Smooth muscle cell (in vitro differentiated cells): ENCODE data around the gene ACOT12. TPM values are rescaled to one million over a fixed set of nuclear protein-coding genes. Genes with fewer than 3 reads are reported as not detected.

Experiments used
- DNase-seq: peaks from one replicate; lab custom pipeline; 2025; ENCODE audit not compliant: unreplicated experiment; lab: John Stamatoyannopoulos, UW
- H2AFZ ChIP-seq: fragments of 200-600 bp; sonication (generic); 2 replicates; pipeline ENCODE4 v1.6.0; 2016; ENCODE audit warnings: antibody characterized with exemption, low read depth, mild to moderate bottlenecking
- H3F3A ChIP-seq: fragments of 200-600 bp; sonication (generic); 2 replicates; pipeline ENCODE4 v1.6.0; 2017; ENCODE audit warnings: antibody characterized with exemption, low read depth
- H3K27ac ChIP-seq: fragments of 200-600 bp; sonication (generic); 2 replicates; pipeline ENCODE4 v1.5.1; 2016; ENCODE audit warnings: low read depth, mild to moderate bottlenecking
- H3K27me3 ChIP-seq: fragments of 200-600 bp; sonication (generic); 2 replicates; pipeline ENCODE4 v1.6.1; 2016; ENCODE audit warnings: low read depth, mild to moderate bottlenecking
- H3K36me3 ChIP-seq: fragments of 200-600 bp; sonication (generic); 2 replicates; pipeline ENCODE4 v1.5.1; 2016; ENCODE audit warnings: low read depth
- H3K4me1 ChIP-seq: fragments of 200-600 bp; sonication (generic); 2 replicates; pipeline ENCODE4 v1.5.1; 2016; ENCODE audit warnings: low read depth
- H3K4me2 ChIP-seq: fragments of 200-600 bp; sonication (generic); 2 replicates; pipeline ENCODE4 v1.6.0; 2016; ENCODE audit warnings: mild to moderate bottlenecking
- H3K4me3 ChIP-seq: fragments of 200-600 bp; sonication (generic); 2 replicates; pipeline ENCODE4 v1.5.1; 2016; ENCODE audit warnings: mild to moderate bottlenecking
- H3K79me2 ChIP-seq: fragments of 200-600 bp; sonication (generic); 2 replicates; pipeline ENCODE4 v1.6.0; 2016; ENCODE audit warnings: low read depth, mild to moderate bottlenecking
- H3K9ac ChIP-seq: fragments of 200-600 bp; sonication (generic); 2 replicates; pipeline ENCODE4 v1.6.0; 2016; ENCODE audit warnings: low read depth
- H3K9me3 ChIP-seq: fragments of 200-600 bp; sonication (generic); replicated peaks from 2 replicates; pipeline ENCODE4 v1.5.1; 2016; ENCODE audit warnings: low read depth
- H4K20me1 ChIP-seq: fragments of 200-600 bp; sonication (generic); 2 replicates; pipeline ENCODE4 v1.6.0; 2016; ENCODE audit warnings: low read depth
- CTCF ChIP-seq: fragments of 200-600 bp; sonication (generic); IDR thresholded peaks from 2 replicates; pipeline ENCODE4 v1.5.1; 2017; ENCODE audit warnings: borderline replicate concordance, mild to moderate bottlenecking, antibody characterized with exemption; ENCODE audit not compliant: insufficient read depth, poor library complexity, severe bottlenecking
- WGBS: methylation state at CpG from one replicate; pipeline ENCODE4 v1.1.7; 2016; ENCODE audit warnings: low lambda C conversion rate; 5-methylcytosine and 5-hydroxymethylcytosine counted together
- polyA plus RNA-seq: library from polyadenylated mRNA; unstranded; fragments of >200 nt; fragmentation: Nextera tagmentation; extraction: Ambion mirVana; gene quantifications from 2 replicates; pipeline ENCODE4 v1.2.1, GENCODE V29; 2016
- total RNA-seq: library from RNA; depleted of rRNA; stranded (reverse); fragments of >200 nt; gene quantifications from 2 replicates; pipeline ENCODE4 v1.2.3, GENCODE V29; 2014

ACOT12 gene
- total and polyA plus RNA-seq, 2 experiments from 2014 or later: not detected

- no peak overlapping the region for H3K27ac ChIP-seq
- no peak for TF ChIP-seq CTCF
- no peaks in the 10 kb centered on the region for H3K27me3 ChIP-seq
- no peaks in the 10 kb centered on the region for H3F3A ChIP-seq
- H2AFZ ChIP-seq: no peak overlapping the region
- no peaks in the 10 kb centered on the region for H3K9me3 ChIP-seq
- WGBS: 93% methylated on average over 11 of the region's 11 CpGs
- no peak overlapping the region for H3K9ac ChIP-seq
- peaks cover 3% of the 10 kb centered on the region for H3K4me1 ChIP-seq
- H4K20me1 ChIP-seq: no peaks in the 10 kb centered on the region
- H3K36me3 ChIP-seq: no peaks in the 10 kb centered on the region
- no peak for DNase-seq
- no peak overlapping the region for H3K4me3 ChIP-seq
- no peak overlapping the region for H3K4me2 ChIP-seq
- no peaks in the 10 kb centered on the region for H3K79me2 ChIP-seq
Observed at GRCh38 chr5:81355291-81356251, 38.4 kb downstream of the ACOT12 start.

GRCh38 chr5:81354093-81354492, 39.8 kb downstream of the ACOT12 start:
- DNase-seq: no peak

GRCh38 chr5:81353189-81353588, 40.7 kb downstream of the ACOT12 start:
- H3K9me3 ChIP-seq: no peaks in the 10 kb centered on the region
- H4K20me1 ChIP-seq: no peaks in the 10 kb centered on the region
- no peak for DNase-seq
- H3K79me2 ChIP-seq: no peaks in the 10 kb centered on the region
- peaks cover 13% of the 10 kb centered on the region for H3K4me1 ChIP-seq
- H3K4me2 ChIP-seq: no peak overlapping the region
- no peaks in the 10 kb centered on the region for H3K36me3 ChIP-seq
- no peak overlapping the region for H3K27ac ChIP-seq
- no peak overlapping the region for H2AFZ ChIP-seq
- no peaks in the 10 kb centered on the region for H3K27me3 ChIP-seq
- no peaks in the 10 kb centered on the region for H3F3A ChIP-seq
- no peak for TF ChIP-seq CTCF
- no peak overlapping the region for H3K9ac ChIP-seq
- WGBS: 85% methylated on average over 5 of the region's 5 CpGs
- no peak overlapping the region for H3K4me3 ChIP-seq

More at GRCh38 chr5:81354093-81354492, 39.8 kb downstream of the ACOT12 start:
- Histone ChIP-seq H3K9ac (no peak overlapping the region), H3K36me3 (no peaks in the 10 kb centered on the region), H3K4me3 (no peak overlapping the region), H3K79me2 (no peaks in the 10 kb centered on the region), H3K4me2 (no peak overlapping the region), H3K4me1 (peaks cover 12% of the 10 kb centered on the region), H3K9me3 (no peaks in the 10 kb centered on the region), H2AFZ (no peak overlapping the region), H3K27me3 (no peaks in the 10 kb centered on the region), H3F3A (no peaks in the 10 kb centered on the region), H3K27ac (no peak overlapping the region), H4K20me1 (no peaks in the 10 kb centered on the region)
- 78% methylated on average over 2 of the region's 2 CpGs for WGBS
- TF ChIP-seq CTCF: no peak
